ENCODE results near the gene UGGT2.

DNA sequence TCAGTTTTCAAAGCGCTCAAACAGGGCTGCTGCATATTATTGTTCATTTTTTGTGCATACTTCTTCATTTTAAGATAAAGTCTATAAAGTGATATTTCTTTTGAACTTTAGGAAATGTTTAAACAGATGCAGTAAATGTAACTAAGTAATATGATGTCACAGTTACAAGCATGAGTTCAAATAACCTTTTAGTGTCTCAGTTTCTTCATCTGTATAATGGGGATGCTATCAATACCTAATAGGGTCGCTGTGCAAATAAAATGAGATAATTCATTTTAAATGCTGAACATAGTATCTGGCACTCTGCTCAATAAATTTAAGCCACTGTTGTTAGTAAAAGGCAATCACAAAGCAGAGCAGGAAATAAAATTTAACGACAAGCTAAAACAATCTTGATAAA, 97.5 kb downstream of the UGGT2 start:
- TF ChIP-seq, protein P1, sequence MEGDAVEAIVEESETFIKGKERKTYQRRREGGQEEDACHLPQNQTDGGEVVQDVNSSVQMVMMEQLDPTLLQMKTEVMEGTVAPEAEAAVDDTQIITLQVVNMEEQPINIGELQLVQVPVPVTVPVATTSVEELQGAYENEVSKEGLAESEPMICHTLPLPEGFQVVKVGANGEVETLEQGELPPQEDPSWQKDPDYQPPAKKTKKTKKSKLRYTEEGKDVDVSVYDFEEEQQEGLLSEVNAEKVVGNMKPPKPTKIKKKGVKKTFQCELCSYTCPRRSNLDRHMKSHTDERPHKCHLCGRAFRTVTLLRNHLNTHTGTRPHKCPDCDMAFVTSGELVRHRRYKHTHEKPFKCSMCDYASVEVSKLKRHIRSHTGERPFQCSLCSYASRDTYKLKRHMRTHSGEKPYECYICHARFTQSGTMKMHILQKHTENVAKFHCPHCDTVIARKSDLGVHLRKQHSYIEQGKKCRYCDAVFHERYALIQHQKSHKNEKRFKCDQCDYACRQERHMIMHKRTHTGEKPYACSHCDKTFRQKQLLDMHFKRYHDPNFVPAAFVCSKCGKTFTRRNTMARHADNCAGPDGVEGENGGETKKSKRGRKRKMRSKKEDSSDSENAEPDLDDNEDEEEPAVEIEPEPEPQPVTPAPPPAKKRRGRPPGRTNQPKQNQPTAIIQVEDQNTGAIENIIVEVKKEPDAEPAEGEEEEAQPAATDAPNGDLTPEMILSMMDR (IDR thresholded peaks at IDR 0.05; ENCODE audit: low read depth, low read length): no peak
- no peak for TF ChIP-seq EZH2phosphoT487 (IDR thresholded peaks at IDR 0.05; ENCODE audit: low read depth)
